Mammary epithelial cell (primary cell): ENCODE results near the gene NCAPG2.

Experiments used
- CTCF ChIP-seq, 2 donors: IDR thresholded peaks in 1 of 2; conservative IDR thresholded peaks in 1 of 2; 2 replicates each; pipeline ENCODE4 v1.5.1; 2011 to 2012; ENCODE audit warnings: inconsistent platforms in 2 of 2, low read length in 2 of 2, mild to moderate bottlenecking in 2 of 2, control low read depth in 1 of 2, low read depth in 1 of 2; ENCODE audit not compliant: insufficient read depth in 1 of 2; ENCODE audit errors: extremely low read depth in 1 of 2
- EZH2 ChIP-seq: IDR thresholded peaks from 2 replicates; pipeline ENCODE4 v1.6.1; 2012; ENCODE audit warnings: low read length, inconsistent platforms, borderline replicate concordance

DNA sequence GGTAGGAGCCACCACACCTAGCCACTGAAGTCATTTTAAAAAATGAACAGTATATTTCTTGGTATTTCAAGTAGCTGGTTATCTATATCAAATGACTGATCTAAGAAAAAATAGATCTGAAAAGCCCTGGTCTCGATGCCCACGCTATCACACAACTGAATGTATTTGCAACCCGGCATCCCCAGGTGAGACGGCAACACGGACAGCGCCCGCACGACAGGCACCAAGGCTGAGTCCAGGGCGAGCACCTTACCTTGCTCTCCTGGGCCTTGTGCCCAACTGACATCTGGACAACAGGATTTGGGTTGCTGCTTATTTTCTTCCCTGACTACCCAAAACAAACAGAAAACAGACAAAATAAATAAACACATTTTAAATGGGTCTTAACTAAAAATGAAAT lies 44.8 kb upstream of the NCAPG2 start:
- no peak for TF ChIP-seq CTCF (conservative IDR thresholded peaks at IDR 0.05 in 1 of 2, IDR thresholded peaks at IDR 0.05 in 1 of 2; ENCODE audit: extremely low read depth in 1 of 2, insufficient read depth in 1 of 2, low read depth in 1 of 2, low read length in 2 of 2)
- no peak for TF ChIP-seq EZH2
